IMR-90 (cell line): ENCODE measurements around the gene SLCO6A1. TPM values are rescaled to one million over a fixed set of nuclear protein-coding genes. Genes with fewer than 3 reads are reported as not detected.

Experiments
- ATAC-seq: fragments of 200-7000 bp; cut with Tn5 transposase; 2 replicates; pipeline ENCODE4 v1.9.1; 2020; ENCODE audit warnings: low read depth, mild to moderate bottlenecking, moderate library complexity
- BruUV-seq: library from RNA; stranded (reverse); fragments of 400-500 nt; replicated peaks from 2 replicates; lab custom pipeline; 2021; lab: Mats Ljungman, UMichigan
- CTCF ChIA-PET: fragments of 300-600 bp; formaldehyde crosslinking; extraction: SDS; loops from one replicate; lab custom pipeline; 2021; ENCODE audit warnings: antibody characterized with exemption; lab: Yijun Ruan, JAX
- POLR2A ChIA-PET: fragments of 300-600 bp; sonication (Branson Sonifier 250); formaldehyde crosslinking; loops from one replicate; lab custom pipeline; 2022; ENCODE audit warnings: antibody characterized with exemption; ENCODE audit not compliant: unreplicated experiment; lab: Charles Lee
- DNase-seq: peaks from one replicate; pipeline ENCODE4 v3.0.0; 2013
- H2AFZ ChIP-seq: replicated peaks from 2 replicates; pipeline ENCODE3; 2013; ENCODE audit warnings: low read length, mild to moderate bottlenecking; ENCODE audit not compliant: poor library complexity
- H2AK5ac ChIP-seq: 2 replicates; pipeline ENCODE4 v1.6.1; 2013; ENCODE audit warnings: low read depth, low read length, inconsistent platforms
- H2AK9ac ChIP-seq: replicated peaks from 2 replicates; pipeline ENCODE3; 2013; ENCODE audit warnings: mild to moderate bottlenecking, low read depth, low read length, moderate library complexity; ENCODE audit not compliant: poor library complexity
- H2BK120ac ChIP-seq: 2 replicates; pipeline ENCODE4 v1.6.1; 2013; ENCODE audit warnings: low read depth, low read length, inconsistent platforms
- H2BK15ac ChIP-seq: 3 replicates; pipeline ENCODE4 v1.6.1; 2013; ENCODE audit warnings: low read depth, low read length, inconsistent platforms
- H2BK20ac ChIP-seq: 2 replicates; pipeline ENCODE4 v1.6.1; 2013; ENCODE audit warnings: low read depth, mild to moderate bottlenecking, inconsistent platforms, low read length, moderate library complexity
- H2BK5ac ChIP-seq: 2 replicates; pipeline ENCODE4 v1.6.1; 2013; ENCODE audit warnings: mild to moderate bottlenecking, low read depth, low read length, inconsistent platforms; ENCODE audit not compliant: poor library complexity, severe bottlenecking
- H3K14ac ChIP-seq: replicated peaks from 2 replicates; pipeline ENCODE4 v1.6.1; 2013; ENCODE audit warnings: low read depth, low read length, inconsistent platforms
- H3K18ac ChIP-seq: 2 replicates; pipeline ENCODE4 v1.6.1; 2013; ENCODE audit warnings: low read depth, low read length, control low read depth
- H3K23ac ChIP-seq: 2 replicates; pipeline ENCODE4 v1.6.1; 2013; ENCODE audit warnings: low read depth, low read length, inconsistent platforms
- H3K27ac ChIP-seq: 2 replicates; pipeline ENCODE4 v1.5.1; 2013; ENCODE audit warnings: mild to moderate bottlenecking, control low read depth, low read length; ENCODE audit not compliant: insufficient read depth
- H3K27me3 ChIP-seq: 2 replicates; pipeline ENCODE4 v1.6.1; 2013; ENCODE audit warnings: low read length; ENCODE audit not compliant: control insufficient read depth, insufficient read depth
- H3K36me3 ChIP-seq: 2 replicates; pipeline ENCODE4 v1.6.1; 2013; ENCODE audit warnings: low read length, mixed read lengths; ENCODE audit not compliant: control insufficient read depth, insufficient read depth
- H3K4ac ChIP-seq: 2 replicates; pipeline ENCODE4 v1.6.1; 2013; ENCODE audit warnings: low read depth, low read length, inconsistent platforms
- H3K4me1 ChIP-seq: 2 replicates; pipeline ENCODE4 v1.6.1; 2013; ENCODE audit warnings: low read length, mixed read lengths; ENCODE audit not compliant: control insufficient read depth, insufficient read depth
- H3K4me2 ChIP-seq: 2 replicates; pipeline ENCODE4 v1.6.1; 2013; ENCODE audit warnings: low read depth, mild to moderate bottlenecking, control low read depth, low read length, moderate library complexity
- H3K4me3 ChIP-seq: 2 replicates; pipeline ENCODE4 v1.5.1; 2013; ENCODE audit warnings: low read depth, mild to moderate bottlenecking, control low read depth, low read length, moderate library complexity; ENCODE audit not compliant: insufficient read depth
- H3K56ac ChIP-seq: 2 replicates; pipeline ENCODE4 v1.6.1; 2013; ENCODE audit warnings: low read length, inconsistent platforms; ENCODE audit not compliant: insufficient read depth; ENCODE audit errors: extremely low read depth
- H3K79me1 ChIP-seq, 2 experiments: 2 replicates each; pipeline ENCODE4 v1.6.1; 2013; ENCODE audit warnings: low read length in 2 of 2, inconsistent platforms in 1 of 2, low read depth in 1 of 2
- H3K9ac ChIP-seq: 2 replicates; pipeline ENCODE4 v1.6.1; 2013; ENCODE audit warnings: low read depth, low read length, control low read depth
- H3K9me1 ChIP-seq: 2 replicates; pipeline ENCODE4 v1.6.1; 2013; ENCODE audit warnings: low read length, inconsistent platforms; ENCODE audit not compliant: insufficient read depth
- H3K9me3 ChIP-seq: 2 replicates; pipeline ENCODE4 v1.6.1; 2013; ENCODE audit warnings: low read length; ENCODE audit not compliant: control insufficient read depth, insufficient read depth
- H4K20me1 ChIP-seq: 2 replicates; pipeline ENCODE4 v1.6.1; 2013; ENCODE audit warnings: low read length, inconsistent platforms; ENCODE audit not compliant: insufficient read depth
- H4K5ac ChIP-seq: 2 replicates; pipeline ENCODE4 v1.6.1; 2013; ENCODE audit warnings: mild to moderate bottlenecking, low read depth, low read length, control low read depth
- H4K8ac ChIP-seq, 2 experiments: 2 replicates each; pipeline ENCODE4 v1.6.1; 2013; ENCODE audit warnings: low read depth in 2 of 2, low read length in 2 of 2, control low read depth in 1 of 2, inconsistent platforms in 1 of 2
- H4K91ac ChIP-seq: 2 replicates; pipeline ENCODE4 v1.6.1; 2013; ENCODE audit warnings: low read depth, low read length, inconsistent platforms; ENCODE audit not compliant: insufficient read depth
- BHLHE40 ChIP-seq: fragments of 150-350 bp; IDR thresholded peaks from 2 replicates; pipeline ENCODE4 v1.6.1; 2016; ENCODE audit warnings: mild to moderate bottlenecking, low read depth, low read length
- CHD1 ChIP-seq: IDR thresholded peaks from 2 replicates; pipeline ENCODE4 v1.6.1; 2012; ENCODE audit warnings: low read depth, low read length, improper control_type of control experiment
- FOS ChIP-seq: fragments of 150-350 bp; IDR thresholded peaks from 2 replicates; pipeline ENCODE4 v1.6.1; 2016; ENCODE audit warnings: low read depth, low read length
- MAFK ChIP-seq: IDR thresholded peaks from 2 replicates; pipeline ENCODE4 v1.6.1; 2012; ENCODE audit warnings: low read depth, low read length, improper control_type of control experiment
- MAZ ChIP-seq: IDR thresholded peaks from 2 replicates; pipeline ENCODE4 v1.6.1; 2012; ENCODE audit warnings: low read depth, mild to moderate bottlenecking, low read length, improper control_type of control experiment, moderate library complexity, borderline replicate concordance
- POLR2A ChIP-seq: IDR thresholded peaks from 2 replicates; pipeline ENCODE4 v1.6.1; 2012; ENCODE audit warnings: mild to moderate bottlenecking, low read depth, low read length
- RAD21 ChIP-seq: IDR thresholded peaks from 2 replicates; pipeline ENCODE4 v1.6.1; 2012; ENCODE audit warnings: low read length, improper control_type of control experiment
- RCOR1 ChIP-seq: IDR thresholded peaks from 2 replicates; pipeline ENCODE4 v1.6.1; 2012; ENCODE audit warnings: mild to moderate bottlenecking, low read length, improper control_type of control experiment; ENCODE audit not compliant: insufficient replicate concordance
- RFX5 ChIP-seq: IDR thresholded peaks from 2 replicates; pipeline ENCODE4 v1.8.0; 2012; ENCODE audit warnings: low read depth, mild to moderate bottlenecking, low read length, moderate library complexity
- SMC3 ChIP-seq: fragments of 150-350 bp; IDR thresholded peaks from 2 replicates; pipeline ENCODE4 v1.6.1; 2016; ENCODE audit warnings: low read depth, mild to moderate bottlenecking, antibody characterized with exemption, low read length, moderate library complexity
- dilution Hi-C: fragments of 300-500 bp; cut with HindIII; formaldehyde crosslinking; loops from one replicate; pipeline ENCODE4 v1.14.3; 2018; ENCODE audit warnings: low sequenced_read_pairs; ENCODE audit not compliant: unreplicated experiment
- in situ Hi-C: fragments of 300-500 bp; cut with MboI; formaldehyde crosslinking; loops from 3 replicates; pipeline ENCODE4 v1.14.3; 2019; ENCODE audit warnings: low sequenced_read_pairs, inconsistent platforms, mixed read lengths
- intact Hi-C: fragments of 100-400 bp; cut with micrococcal nuclease; formaldehyde crosslinking; loops from 2 replicates; pipeline ENCODE4 v1.10.0; 2022
- polyA plus RNA-seq, 3 experiments: library from polyadenylated mRNA; depleted of rRNA; stranded (reverse); fragments of >200 nt; gene quantifications; 2 replicates each; pipeline ENCODE4 v1.2.3, GENCODE V29; 2012; ENCODE audit warnings: low replicate concordance in 1 of 3
- total RNA-seq: library from RNA; depleted of rRNA; stranded (reverse); fragments of >200 nt; gene quantifications from 2 replicates; pipeline ENCODE4 v1.2.3, GENCODE V29; 2012
- TF ChIP-seq, protein P1 (sequence below): fragments of 150-350 bp; IDR thresholded peaks from 2 replicates; pipeline ENCODE4 v1.6.1; 2017; ENCODE audit warnings: mild to moderate bottlenecking, antibody characterized with exemption, low read length, low read depth
- TF ChIP-seq, protein P2 (sequence below): conservative IDR thresholded peaks from 2 replicates; pipeline ENCODE4 v1.5.1; 2012; ENCODE audit warnings: mild to moderate bottlenecking, low read depth, low read length, improper control_type of control experiment
- TF ChIP-seq, protein P3 (sequence below): fragments of 150-350 bp; IDR thresholded peaks from 2 replicates; pipeline ENCODE4 v1.6.1; 2016; ENCODE audit warnings: low read depth, mild to moderate bottlenecking, low read length, moderate library complexity, borderline replicate concordance

SLCO6A1 gene
- total and polyA plus RNA-seq, 2 of the 4 experiments (the other 2 are of a cell fraction): not detected

DNA sequence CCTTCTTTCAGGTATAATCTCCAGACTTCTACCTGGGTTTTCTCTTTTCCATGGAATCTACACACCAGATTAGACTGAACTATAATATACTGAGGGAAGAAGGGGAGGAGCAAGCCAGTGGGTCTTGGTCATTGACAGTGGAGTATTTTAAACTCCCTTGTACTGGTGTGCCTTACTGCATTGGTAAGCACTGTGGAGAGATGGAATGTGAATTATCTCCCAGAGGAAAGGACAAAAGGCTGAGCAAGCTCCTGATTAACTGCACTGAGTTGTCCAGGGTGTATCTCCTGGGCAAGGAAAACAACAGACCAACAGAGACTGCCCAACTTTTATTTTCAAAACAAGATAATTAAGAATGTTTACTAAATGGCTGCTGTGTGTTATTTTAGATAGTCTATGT is 29.8 kb upstream of the SLCO6A1 start:
- H2AK9ac ChIP-seq: no peak overlapping the region
- dilution Hi-C loops: no loop called here
- H2BK20ac ChIP-seq: no peak overlapping the region
- ATAC-seq (no peak), DNase-seq (no peak)
- TF ChIP-seq POLR2A: no peak
- TF ChIP-seq RFX5: no peak
- no peak for TF ChIP-seq FOS
- no peak for TF ChIP-seq RCOR1
- TF ChIP-seq MAFK: no peak
- TF ChIP-seq, protein P1, sequence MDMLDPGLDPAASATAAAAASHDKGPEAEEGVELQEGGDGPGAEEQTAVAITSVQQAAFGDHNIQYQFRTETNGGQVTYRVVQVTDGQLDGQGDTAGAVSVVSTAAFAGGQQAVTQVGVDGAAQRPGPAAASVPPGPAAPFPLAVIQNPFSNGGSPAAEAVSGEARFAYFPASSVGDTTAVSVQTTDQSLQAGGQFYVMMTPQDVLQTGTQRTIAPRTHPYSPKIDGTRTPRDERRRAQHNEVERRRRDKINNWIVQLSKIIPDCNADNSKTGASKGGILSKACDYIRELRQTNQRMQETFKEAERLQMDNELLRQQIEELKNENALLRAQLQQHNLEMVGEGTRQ: no peak
- TF ChIP-seq, protein P2, sequence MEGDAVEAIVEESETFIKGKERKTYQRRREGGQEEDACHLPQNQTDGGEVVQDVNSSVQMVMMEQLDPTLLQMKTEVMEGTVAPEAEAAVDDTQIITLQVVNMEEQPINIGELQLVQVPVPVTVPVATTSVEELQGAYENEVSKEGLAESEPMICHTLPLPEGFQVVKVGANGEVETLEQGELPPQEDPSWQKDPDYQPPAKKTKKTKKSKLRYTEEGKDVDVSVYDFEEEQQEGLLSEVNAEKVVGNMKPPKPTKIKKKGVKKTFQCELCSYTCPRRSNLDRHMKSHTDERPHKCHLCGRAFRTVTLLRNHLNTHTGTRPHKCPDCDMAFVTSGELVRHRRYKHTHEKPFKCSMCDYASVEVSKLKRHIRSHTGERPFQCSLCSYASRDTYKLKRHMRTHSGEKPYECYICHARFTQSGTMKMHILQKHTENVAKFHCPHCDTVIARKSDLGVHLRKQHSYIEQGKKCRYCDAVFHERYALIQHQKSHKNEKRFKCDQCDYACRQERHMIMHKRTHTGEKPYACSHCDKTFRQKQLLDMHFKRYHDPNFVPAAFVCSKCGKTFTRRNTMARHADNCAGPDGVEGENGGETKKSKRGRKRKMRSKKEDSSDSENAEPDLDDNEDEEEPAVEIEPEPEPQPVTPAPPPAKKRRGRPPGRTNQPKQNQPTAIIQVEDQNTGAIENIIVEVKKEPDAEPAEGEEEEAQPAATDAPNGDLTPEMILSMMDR: no peak
- TF ChIP-seq, protein P3, sequence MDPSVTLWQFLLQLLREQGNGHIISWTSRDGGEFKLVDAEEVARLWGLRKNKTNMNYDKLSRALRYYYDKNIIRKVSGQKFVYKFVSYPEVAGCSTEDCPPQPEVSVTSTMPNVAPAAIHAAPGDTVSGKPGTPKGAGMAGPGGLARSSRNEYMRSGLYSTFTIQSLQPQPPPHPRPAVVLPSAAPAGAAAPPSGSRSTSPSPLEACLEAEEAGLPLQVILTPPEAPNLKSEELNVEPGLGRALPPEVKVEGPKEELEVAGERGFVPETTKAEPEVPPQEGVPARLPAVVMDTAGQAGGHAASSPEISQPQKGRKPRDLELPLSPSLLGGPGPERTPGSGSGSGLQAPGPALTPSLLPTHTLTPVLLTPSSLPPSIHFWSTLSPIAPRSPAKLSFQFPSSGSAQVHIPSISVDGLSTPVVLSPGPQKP: no peak
- no peak for TF ChIP-seq MAZ
- no peak for TF ChIP-seq RAD21
- no peak for TF ChIP-seq BHLHE40
- TF ChIP-seq CHD1: no peak
- TF ChIP-seq SMC3: no peak
- H4K20me1 ChIP-seq: no peaks in the 10 kb centered on the region
- H2BK120ac ChIP-seq: no peak overlapping the region
- no peak overlapping the region for H4K8ac ChIP-seq
- no peak overlapping the region for H3K9ac ChIP-seq
- intact Hi-C loops: no loop called here
- H3K4ac ChIP-seq: no peak overlapping the region
- H3K4me1 ChIP-seq: no peaks in the 10 kb centered on the region
- H3K56ac ChIP-seq: no peak overlapping the region
- no peak overlapping the region for H3K14ac ChIP-seq
- H3K36me3 ChIP-seq: no peaks in the 10 kb centered on the region
- H4K5ac ChIP-seq: no peak overlapping the region
- no peaks in the 10 kb centered on the region for H3K9me3 ChIP-seq
- BruUV-seq: no TSS peak
- ChIA-PET POLR2A (no interaction called here), CTCF (no interaction called here)
- H3K4me3 ChIP-seq: no peak overlapping the region
- in situ Hi-C loops: no loop called here
- no peak overlapping the region for H2AFZ ChIP-seq
- no peak overlapping the region for H3K4me2 ChIP-seq
- no peak overlapping the region for H3K23ac ChIP-seq
- H3K79me1 ChIP-seq: no peaks in the 10 kb centered on the region
- H3K9me1 ChIP-seq: no peaks in the 10 kb centered on the region
- no peak overlapping the region for H3K18ac ChIP-seq
- no peak overlapping the region for H2BK15ac ChIP-seq
- no peak overlapping the region for H4K91ac ChIP-seq
- H3K27me3 ChIP-seq: no peaks in the 10 kb centered on the region
- H3K27ac ChIP-seq: no peak overlapping the region
- H2AK5ac ChIP-seq: no peak overlapping the region
- no peak overlapping the region for H2BK5ac ChIP-seq
